CD14-positive monocyte (primary cell): ENCODE measurements around the gene KDM1B. TPM values are rescaled to one million over a fixed set of nuclear protein-coding genes. Genes with fewer than 3 reads are reported as not detected.

Experiments used
- DNase-seq, 3 donors: peaks; one replicate each; pipeline ENCODE4 v3.0.0-alpha.2; 2011 to 2022
- H2AFZ ChIP-seq: 2 replicates; pipeline ENCODE4 v1.6.0; 2012; ENCODE audit warnings: mild to moderate bottlenecking, low read depth, low read length, inconsistent platforms; ENCODE audit not compliant: insufficient read depth, poor library complexity, severe bottlenecking
- H3K27ac ChIP-seq, 2 donors: 1 replicate in 1 of 2; 2 replicates in 1 of 2; pipeline ENCODE4 v1.5.1; 2012 to 2013; ENCODE audit warnings: low read length in 2 of 2, control low read depth in 1 of 2, inconsistent platforms in 1 of 2, low read depth in 1 of 2, mild to moderate bottlenecking in 1 of 2
- H3K27me3 ChIP-seq, 2 donors: one replicate each; pipeline versions ENCODE4 v1.6.0 to v1.6.1; 2011 to 2013; ENCODE audit warnings: low read length in 2 of 2; ENCODE audit not compliant: control insufficient read depth in 2 of 2, insufficient read depth in 2 of 2
- H3K36me3 ChIP-seq, 2 donors: replicated peaks in 1 of 2; 1 replicate in 1 of 2; 2 replicates in 1 of 2; pipeline versions ENCODE4 v1.5.1 to v1.6.1; 2012 to 2013; ENCODE audit warnings: low read length in 2 of 2, control low read depth in 1 of 2, inconsistent platforms in 1 of 2, mild to moderate bottlenecking in 1 of 2; ENCODE audit not compliant: insufficient read depth in 2 of 2, control insufficient read depth in 1 of 2
- H3K4me1 ChIP-seq, 2 donors: 1 replicate in 1 of 2; 2 replicates in 1 of 2; pipeline versions ENCODE4 v1.5.1 to v1.6.1; 2012 to 2013; ENCODE audit warnings: low read length in 2 of 2, control low read depth in 1 of 2, inconsistent platforms in 1 of 2, mild to moderate bottlenecking in 1 of 2, moderate library complexity in 1 of 2; ENCODE audit not compliant: insufficient read depth in 2 of 2, control insufficient read depth in 1 of 2
- H3K4me2 ChIP-seq: replicated peaks from 2 replicates; pipeline ENCODE3; 2012; ENCODE audit warnings: low read length, moderate library complexity, mild to moderate bottlenecking; ENCODE audit not compliant: poor library complexity, severe bottlenecking; ENCODE audit errors: extremely low read depth
- H3K4me3 ChIP-seq, 3 experiments: fragments of 200-600 bp in 1 of 3; sonication (generic) in 1 of 3; replicated peaks in 1 of 3; 1 replicate in 2 of 3; 2 replicates in 1 of 3; pipeline ENCODE4 v1.5.1; 2011 to 2013; ENCODE audit warnings: low read length in 3 of 3, mild to moderate bottlenecking in 3 of 3, control low read depth in 2 of 3, low read depth in 2 of 3, inconsistent platforms in 1 of 3, moderate library complexity in 1 of 3
- H3K79me2 ChIP-seq: 2 replicates; pipeline ENCODE4 v1.6.0; 2012; ENCODE audit warnings: mild to moderate bottlenecking, control low read depth, inconsistent platforms, low read length, moderate library complexity; ENCODE audit not compliant: insufficient read depth
- H3K9ac ChIP-seq: 2 replicates; pipeline ENCODE4 v1.6.0; 2017; ENCODE audit warnings: low read length, mild to moderate bottlenecking; ENCODE audit not compliant: insufficient read depth, poor library complexity, severe bottlenecking
- H3K9me3 ChIP-seq, 2 donors: replicated peaks in 1 of 2; 1 replicate in 1 of 2; 2 replicates in 1 of 2; pipeline versions ENCODE4 v1.5.1 to v1.6.1; 2012 to 2013; ENCODE audit warnings: low read length in 2 of 2, control low read depth in 1 of 2; ENCODE audit not compliant: control insufficient read depth in 1 of 2, insufficient read depth in 1 of 2
- H4K20me1 ChIP-seq: 2 replicates; pipeline ENCODE4 v1.6.0; 2012; ENCODE audit warnings: mild to moderate bottlenecking, low read length, control low read depth, moderate library complexity; ENCODE audit not compliant: insufficient read depth
- H3K27ac Mint-ChIP-seq, 7 donors: one replicate each; pipeline ENCODE4 v1.8.0; 2020; ENCODE audit warnings: mild to moderate bottlenecking in 7 of 7, mixed read lengths in 7 of 7, moderate library complexity in 6 of 7, inconsistent platforms in 2 of 7
- H3K27me3 Mint-ChIP-seq, 3 donors: one replicate each; pipeline ENCODE4 v1.8.0; 2021 to 2022; ENCODE audit warnings: low read depth in 3 of 3, mild to moderate bottlenecking in 3 of 3, mixed read lengths in 3 of 3, moderate library complexity in 3 of 3, inconsistent platforms in 1 of 3
- H3K36me3 Mint-ChIP-seq, 2 donors: one replicate each; pipeline ENCODE4 v1.8.0; 2020; ENCODE audit warnings: mixed read lengths in 2 of 2, inconsistent platforms in 1 of 2, mild to moderate bottlenecking in 1 of 2
- H3K4me1 Mint-ChIP-seq: one replicate; pipeline ENCODE4 v1.8.0; 2020; ENCODE audit warnings: mild to moderate bottlenecking, mixed read lengths
- H3K4me3 Mint-ChIP-seq, 2 donors: one replicate each; pipeline ENCODE4 v1.8.0; 2020; ENCODE audit warnings: mild to moderate bottlenecking in 2 of 2, mixed read lengths in 2 of 2, moderate library complexity in 1 of 2
- H3K9me3 Mint-ChIP-seq, 7 donors: one replicate each; pipeline ENCODE4 v1.8.0; 2020 to 2022; ENCODE audit warnings: mixed read lengths in 7 of 7, mild to moderate bottlenecking in 6 of 7, moderate library complexity in 6 of 7, inconsistent platforms in 2 of 7
- CTCF ChIP-seq: fragments of 200-600 bp; IDR thresholded peaks from one replicate; pipeline ENCODE4 v1.8.0; 2022; ENCODE audit warnings: antibody characterized with exemption, mild to moderate bottlenecking
- WGBS: methylation state at CpG from one replicate; pipeline ENCODE4 v1.1.5; 2013; ENCODE audit warnings: missing lambda C conversion rate; ENCODE audit not compliant: insufficient coverage; 5-methylcytosine and 5-hydroxymethylcytosine counted together
- intact Hi-C, 2 donors: fragments of 100-400 bp; cut with micrococcal nuclease; formaldehyde crosslinking; loops; one replicate each; pipeline versions ENCODE4 v1.15.0 to v1.15.1; 2023
- polyA plus RNA-seq, 3 donors: library from polyadenylated mRNA; depleted of rRNA in 1 of 3; unstranded in 2 of 3; stranded (reverse) in 1 of 3; fragments of 300-500 nt in 2 of 3; fragments of >200 nt in 1 of 3; fragmentation: Illumina TruSeq in 2 of 3; gene quantifications; 1 replicate in 2 of 3; 2 replicates in 1 of 3; pipeline ENCODE4 v1.2.3, GENCODE V29; 2012 to 2021

KDM1B gene
- polyA plus RNA-seq, 3 donors: 4.4 to 50.8 (median 24.1) TPM

- no peak for TF ChIP-seq CTCF
- intact Hi-C loops: no loop called here
- H3K79me2 ChIP-seq: no peaks in the 10 kb centered on the region
- no peaks in the 10 kb centered on the region for H3K27me3 ChIP-seq
- H3K27ac Mint-ChIP-seq: peak overlapping the region in 3 of 7 donors; percentile 11 to 75 (median 69)
- H3K9me3 Mint-ChIP-seq: peaks cover 0 to 3% (median 0%) of the 10 kb centered on the region in 7 donors
- H3K4me1 ChIP-seq: peaks cover 20 to 25% of the 10 kb centered on the region in 2 donors
- peaks cover 78 to 92% of the 10 kb centered on the region in 2 donors for H3K36me3 Mint-ChIP-seq
- H3K9me3 ChIP-seq: no peaks in the 10 kb centered on the region
- no peak overlapping the region for H3K9ac ChIP-seq
- no peak for DNase-seq
- H3K4me3 Mint-ChIP-seq: no peak overlapping the region
- WGBS: 100% methylated on average over 3 of the region's 3 CpGs
- H3K4me3 ChIP-seq: no peak overlapping the region
- H3K27me3 Mint-ChIP-seq: peaks cover 0 to 3% (median 0%) of the 10 kb centered on the region in 3 donors
- peak overlapping the region in 1 of 2 donors; percentile 11 for H3K27ac ChIP-seq
- no peak overlapping the region for H3K4me2 ChIP-seq
- H3K36me3 ChIP-seq: peaks cover 82 to 90% of the 10 kb centered on the region in 2 donors
- H4K20me1 ChIP-seq: peaks cover 60% of the 10 kb centered on the region
- H3K4me1 Mint-ChIP-seq: peaks cover 27% of the 10 kb centered on the region
- H2AFZ ChIP-seq: no peak overlapping the region
Measured at GRCh38 chr6:18218233-18218632, 63.0 kb downstream of the KDM1B start.

GRCh38 chr6:18219591-18219990 is 64.4 kb downstream of the KDM1B start:
- Histone ChIP-seq H3K79me2 (no peaks in the 10 kb centered on the region), H3K4me3 (no peak overlapping the region), H4K20me1 (peaks cover 60% of the 10 kb centered on the region), H3K27me3 (no peaks in the 10 kb centered on the region), H3K9ac (no peak overlapping the region), H3K4me1 (peaks cover 20% of the 10 kb centered on the region in 2 donors), H3K36me3 (peaks cover 82 to 90% of the 10 kb centered on the region in 2 donors), H3K4me2 (no peak overlapping the region), H2AFZ (no peak overlapping the region), H3K9me3 (no peaks in the 10 kb centered on the region), H3K27ac (peak overlapping the region in 1 of 2 donors; percentile 10)
- Mint-ChIP-seq H3K27ac (peak overlapping the region in 5 of 7 donors; percentile 3 to 68 (median 11)), H3K4me3 (no peak overlapping the region), H3K9me3 (peaks cover 0 to 3% (median 0%) of the 10 kb centered on the region in 7 donors), H3K27me3 (peaks cover 0 to 3% (median 0%) of the 10 kb centered on the region in 3 donors), H3K4me1 (peaks cover 19% of the 10 kb centered on the region), H3K36me3 (peaks cover 69 to 78% of the 10 kb centered on the region in 2 donors)
- no peak for TF ChIP-seq CTCF
- intact Hi-C loops: no loop called here
- 60% methylated on average over 1 of the region's 7 CpGs for WGBS
- no peak for DNase-seq
